SIG-M5 treated with dmso at 0.1 percent for 504 hours (cell line): ENCODE measurements around the gene SNRK.
"Not testable (repeated sequence)": the region's sequence is repeated elsewhere in the genome, so short reads cannot be mapped to it uniquely, and the experiment has no call there.

Experiments used
- DNase-seq: peaks from one replicate; lab custom pipeline; 2025; ENCODE audit not compliant: unreplicated experiment; lab: John Stamatoyannopoulos, UW

Gene SNRK

DNA sequence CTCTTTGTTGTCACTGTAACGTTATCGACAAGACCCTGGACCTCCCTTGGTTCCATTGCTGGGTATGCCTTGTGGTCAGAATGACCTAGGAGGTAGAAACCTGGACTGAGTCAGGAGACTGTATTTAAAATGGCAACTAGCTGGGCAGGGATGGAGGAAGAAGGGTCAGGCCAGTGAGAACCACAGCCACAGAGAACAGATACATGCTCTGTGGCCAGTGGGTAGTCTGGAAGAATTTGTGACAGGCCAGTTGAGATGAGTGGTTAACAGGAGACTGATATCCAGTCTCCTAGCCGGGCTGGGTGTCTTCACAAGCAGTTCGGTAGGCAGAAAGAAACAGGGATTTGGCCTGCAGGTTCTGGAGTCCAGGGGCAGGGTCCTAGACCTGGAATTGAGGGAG is 58.9 kb downstream of the SNRK start:
- DNase-seq, result no peak

GRCh38 chr3:43345877-43346276 is 59.5 kb downstream of the SNRK start:
- DNase-seq, result no peak

GRCh38 chr3:43346978-43347749 is 60.8 kb downstream of the SNRK start:
- no peak for DNase-seq

GRCh38 chr3:43347774-43348173 is 61.4 kb downstream of the SNRK start:
- no peak for DNase-seq

DNA sequence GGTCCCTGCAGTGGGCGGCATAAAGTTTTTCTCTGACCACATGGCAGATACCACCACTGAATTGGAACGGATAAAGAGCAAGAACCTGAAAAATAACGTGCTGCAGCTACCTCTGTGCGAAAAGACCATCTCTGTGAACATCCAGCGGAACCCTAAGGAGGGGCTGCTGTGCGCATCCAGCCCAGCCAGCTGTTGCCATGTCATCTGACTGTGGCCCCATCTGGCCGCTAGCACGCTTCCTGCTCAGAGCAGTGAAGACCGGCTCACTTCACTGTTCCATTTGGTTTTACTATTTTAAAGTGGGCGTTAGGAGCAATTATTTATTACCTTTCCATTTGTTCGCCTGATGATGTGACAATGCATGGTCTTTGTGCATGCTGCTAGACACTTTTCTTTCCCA is 62.0 kb downstream of the SNRK start:
- no peak for DNase-seq

DNA sequence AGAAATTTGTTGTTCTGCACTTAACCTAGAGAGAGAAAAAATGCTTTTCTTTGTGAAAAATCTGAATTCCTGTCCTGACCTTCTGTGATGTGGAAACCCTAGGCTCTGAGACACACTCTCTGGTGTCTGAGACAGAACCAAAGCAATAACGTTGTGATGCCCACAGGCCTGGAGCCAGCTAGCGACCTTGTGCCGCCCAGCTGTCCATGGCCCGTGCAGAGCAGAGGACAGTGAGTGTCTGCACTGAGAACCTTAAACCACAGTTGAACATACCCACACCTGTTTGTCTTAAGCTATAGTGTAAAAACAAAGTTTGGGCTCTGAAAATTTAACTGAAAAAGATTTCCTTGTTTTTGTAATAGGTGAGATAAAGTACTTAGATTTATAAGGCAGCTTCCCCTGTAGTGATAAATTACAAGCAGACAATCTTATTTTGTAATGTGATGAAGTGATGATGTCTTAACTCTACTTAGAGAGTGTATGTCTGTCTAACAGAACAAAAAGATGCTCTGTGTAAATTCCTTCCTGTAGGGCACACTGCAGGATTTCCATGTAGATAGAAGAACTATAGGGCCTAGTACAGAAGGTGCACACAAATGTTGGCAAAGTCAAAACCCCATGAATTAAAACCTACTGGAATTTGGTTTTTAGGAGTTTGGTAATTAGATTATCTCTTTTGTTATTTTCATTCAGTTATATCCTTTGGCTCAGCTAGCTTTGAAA is 62.7 kb downstream of the SNRK start:
- no peak for DNase-seq

DNA sequence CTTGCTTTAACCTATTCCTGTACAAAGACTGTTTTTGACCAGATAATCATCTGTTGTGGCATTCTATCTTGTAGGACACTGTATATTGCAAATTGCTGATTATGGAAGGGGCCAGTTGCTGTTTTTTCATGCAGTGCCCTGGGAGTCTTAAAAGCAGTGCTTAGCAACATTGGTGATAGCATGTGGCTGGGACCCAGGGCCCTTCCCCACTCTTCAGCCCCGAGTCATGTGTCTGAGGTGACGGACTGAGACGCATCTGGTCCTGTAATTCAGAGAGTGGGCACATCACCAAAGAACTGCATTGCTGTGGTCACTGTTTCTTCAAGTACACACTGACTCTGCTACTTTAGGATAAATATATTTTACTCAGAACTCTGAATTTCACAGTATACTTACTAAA is 63.4 kb downstream of the SNRK start:
- DNase-seq, result no peak

- DNase-seq, result no peak
Measured at GRCh38 chr3:43353393-43353792, 67.1 kb downstream of the SNRK start.

DNA sequence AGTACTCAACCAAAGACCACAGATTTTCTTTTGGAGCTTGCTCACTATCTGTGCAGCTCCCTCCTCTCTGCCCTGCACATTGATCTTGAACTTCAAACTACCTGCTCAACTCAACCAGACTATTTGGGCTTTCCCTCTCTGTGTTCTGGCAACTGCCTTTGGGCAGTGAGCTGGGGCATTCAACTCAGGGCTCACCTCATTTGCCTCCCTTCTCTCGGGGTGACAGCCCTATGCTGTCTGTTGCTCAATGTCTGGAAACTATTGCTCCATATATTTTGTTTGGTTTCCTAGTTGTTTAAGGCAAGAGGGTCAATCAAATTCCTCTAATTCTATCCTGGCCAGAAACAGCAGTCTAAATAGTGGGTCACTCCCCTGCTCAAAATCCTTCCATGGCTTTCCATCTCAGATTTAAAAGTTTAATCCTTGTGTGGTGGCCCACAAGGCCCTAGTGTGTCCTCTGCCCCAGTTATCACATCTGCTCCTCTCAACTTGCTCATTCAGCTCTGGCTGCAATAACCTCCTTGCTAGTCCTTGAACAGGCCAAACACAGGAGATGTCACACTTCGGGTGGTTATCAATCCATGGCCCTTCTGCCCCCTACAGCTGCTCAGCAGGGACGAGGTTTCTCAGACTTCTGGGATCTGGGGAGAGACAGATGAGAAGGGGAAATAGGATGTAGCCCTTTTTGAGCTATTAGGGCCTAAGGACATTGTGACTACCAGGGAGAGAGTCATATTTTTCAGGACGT is 67.8 kb downstream of the SNRK start:
- DNase-seq, result no peak

DNA sequence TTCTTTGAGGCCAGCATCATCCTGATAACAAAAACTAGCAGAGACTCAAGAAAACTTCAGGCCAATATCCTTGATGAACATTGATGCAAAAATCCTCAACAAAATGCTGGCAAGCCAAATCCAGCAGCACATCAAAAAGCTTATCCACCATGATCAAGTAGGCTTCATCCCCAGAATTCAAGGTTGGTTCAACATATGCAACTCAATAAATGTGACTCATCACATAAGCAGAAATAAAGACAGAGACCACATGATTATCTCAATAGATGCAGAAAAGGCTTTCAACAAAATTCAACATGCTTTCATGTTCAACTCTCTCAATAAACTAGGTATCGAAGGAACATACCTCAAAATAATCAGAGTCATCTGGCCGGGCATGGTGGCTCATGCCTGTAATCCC is 69.7 kb downstream of the SNRK start:
- DNase-seq, result not testable (repeated sequence)

DNA sequence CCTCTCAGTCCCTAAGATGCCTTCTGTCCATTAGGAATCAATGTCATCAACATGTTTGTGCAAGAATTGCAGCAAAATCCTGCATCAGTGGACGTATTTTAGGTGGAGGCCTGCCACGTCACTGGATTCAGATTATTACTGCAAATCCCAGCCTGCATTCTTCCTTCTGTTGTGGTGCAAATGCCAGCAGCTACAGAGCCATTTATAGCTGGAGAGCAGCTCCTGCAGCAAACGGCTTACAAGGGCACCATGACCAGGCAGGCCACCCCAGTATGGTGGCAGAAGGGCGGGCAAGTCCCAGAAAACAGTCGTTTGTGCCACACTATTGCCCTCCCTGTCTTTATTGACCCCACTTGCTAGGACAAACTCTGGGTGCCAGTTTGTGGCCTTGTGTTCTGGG is 74.7 kb downstream of the SNRK start:
- no peak for DNase-seq

DNA sequence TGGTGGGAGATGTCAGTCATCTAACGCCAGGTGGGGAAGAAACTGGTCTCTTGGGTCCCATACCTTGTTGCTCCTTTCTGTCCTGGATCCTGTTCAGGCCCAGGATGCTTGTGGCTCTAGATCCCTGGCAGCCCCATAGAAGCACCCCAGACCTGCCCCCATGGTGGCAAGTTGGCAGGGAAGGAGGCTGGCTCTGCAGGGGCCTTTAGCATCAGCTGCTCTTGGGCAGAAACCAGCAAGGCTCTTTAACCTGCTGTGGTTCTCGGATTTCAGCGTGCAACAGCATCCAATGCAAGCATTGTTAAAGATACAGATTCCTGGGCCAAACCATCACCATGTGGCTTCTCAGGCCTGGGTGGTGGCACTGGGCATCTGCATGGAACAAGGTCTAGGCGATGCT is 75.8 kb downstream of the SNRK start:
- DNase-seq, result no peak

DNA sequence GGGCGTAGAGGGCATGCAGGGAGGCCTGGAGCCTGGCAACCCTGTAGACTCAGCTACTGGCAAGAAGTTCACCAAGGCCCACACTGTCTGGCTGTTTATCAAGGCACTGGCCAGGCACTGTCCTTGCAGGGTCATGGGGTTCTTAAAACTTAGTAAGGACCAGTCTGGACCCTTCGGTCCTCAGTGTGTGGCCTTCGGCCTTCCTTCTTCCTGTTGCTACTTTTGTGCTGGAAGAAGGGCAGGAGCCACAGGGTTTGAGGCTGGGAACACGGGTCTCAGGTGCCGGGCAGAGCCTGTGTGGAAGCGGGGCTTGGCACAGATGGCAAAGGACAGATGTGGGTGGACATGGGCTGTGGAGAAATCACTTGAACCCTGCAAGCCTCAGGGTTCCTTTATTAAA is 76.6 kb downstream of the SNRK start:
- no peak for DNase-seq

GRCh38 chr3:43363621-43364266 is 77.4 kb downstream of the SNRK start:
- no peak for DNase-seq

DNA sequence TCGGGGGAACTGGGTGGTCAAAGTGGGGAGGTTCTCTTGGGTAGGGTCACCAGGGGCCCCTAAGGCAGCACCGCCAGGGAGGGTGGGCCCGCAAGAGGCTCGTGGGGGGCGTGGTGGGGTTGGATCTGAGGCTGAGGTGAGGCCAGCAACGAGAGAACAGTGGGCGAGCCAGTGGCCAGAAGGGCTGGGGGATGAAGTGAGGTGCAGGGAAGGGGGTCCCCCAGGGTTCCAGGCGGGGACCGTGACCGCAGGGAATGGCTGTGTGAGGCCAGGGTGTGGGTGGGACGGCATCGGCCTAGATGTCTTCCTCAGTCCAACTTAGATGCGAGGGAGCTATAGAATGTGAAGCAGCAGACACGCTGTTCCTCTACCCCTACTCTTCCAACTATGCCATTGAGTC is 78.2 kb downstream of the SNRK start:
- DNase-seq, result no peak

- no peak for DNase-seq
Measured at GRCh38 chr3:43364926-43365325, 78.6 kb downstream of the SNRK start.

GRCh38 chr3:43365601-43366305 is 79.4 kb downstream of the SNRK start:
- no peak for DNase-seq

DNA sequence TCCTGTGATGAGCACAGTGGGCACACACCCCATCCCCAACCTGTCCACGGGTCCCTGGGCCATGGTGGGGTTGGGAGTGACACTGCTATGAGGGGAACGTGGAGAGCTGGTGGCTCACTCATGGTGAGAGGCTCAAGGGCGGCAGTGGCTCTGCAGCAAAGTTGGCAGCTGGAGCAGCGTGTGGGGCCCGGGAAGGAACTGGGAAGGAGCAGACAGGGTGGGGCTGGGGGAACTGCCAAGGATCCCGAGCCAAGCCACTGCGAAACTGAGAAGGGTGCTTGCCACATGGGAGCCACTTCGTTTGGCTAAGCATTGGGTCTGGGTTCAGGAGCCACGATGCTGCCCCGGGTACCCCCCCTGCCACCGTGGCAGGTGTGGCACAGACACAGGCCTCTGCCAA is 80.1 kb downstream of the SNRK start:
- no peak for DNase-seq

GRCh38 chr3:43366885-43367284 is 80.5 kb downstream of the SNRK start:
- DNase-seq, result no peak

- peak; percentile 21 for DNase-seq
Measured at GRCh38 chr3:43369404-43370292, 83.3 kb downstream of the SNRK start.
